B cell (primary cell): ENCODE results near the gene TMEM271.

Experiments used
- EZH2 ChIP-seq: IDR thresholded peaks from 2 replicates; pipeline ENCODE4 v1.6.1; 2012; ENCODE audit warnings: borderline replicate concordance, low read depth, mild to moderate bottlenecking, moderate library complexity, low read length; ENCODE audit not compliant: insufficient read depth, poor library complexity, severe bottlenecking
- TF ChIP-seq, protein P1 (sequence below): fragments of 200-600 bp; IDR thresholded peaks from one replicate; pipeline ENCODE4 v1.8.0; 2022; ENCODE audit warnings: antibody characterized with exemption, mild to moderate bottlenecking

DNA sequence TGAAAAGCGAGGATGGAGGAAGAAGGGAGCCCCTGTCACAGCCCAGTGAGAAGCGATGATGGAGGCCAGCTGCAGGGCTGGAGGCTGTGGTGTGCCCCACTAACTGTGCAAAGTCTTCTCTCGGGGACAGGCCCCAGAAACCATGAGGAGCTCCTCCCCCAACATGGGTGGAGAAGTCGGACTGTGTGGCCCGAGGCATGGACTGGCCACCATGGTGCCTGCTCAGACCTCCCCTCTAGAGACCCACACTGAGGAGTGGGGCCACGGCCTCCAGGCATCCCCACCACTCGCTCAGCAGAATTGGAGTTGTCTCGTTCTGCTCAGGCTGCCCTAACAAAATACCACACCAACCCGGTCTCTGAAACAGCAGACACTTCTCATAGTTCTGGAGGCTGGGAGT lies 37.0 kb upstream of the TMEM271 start:
- TF ChIP-seq, protein P1, sequence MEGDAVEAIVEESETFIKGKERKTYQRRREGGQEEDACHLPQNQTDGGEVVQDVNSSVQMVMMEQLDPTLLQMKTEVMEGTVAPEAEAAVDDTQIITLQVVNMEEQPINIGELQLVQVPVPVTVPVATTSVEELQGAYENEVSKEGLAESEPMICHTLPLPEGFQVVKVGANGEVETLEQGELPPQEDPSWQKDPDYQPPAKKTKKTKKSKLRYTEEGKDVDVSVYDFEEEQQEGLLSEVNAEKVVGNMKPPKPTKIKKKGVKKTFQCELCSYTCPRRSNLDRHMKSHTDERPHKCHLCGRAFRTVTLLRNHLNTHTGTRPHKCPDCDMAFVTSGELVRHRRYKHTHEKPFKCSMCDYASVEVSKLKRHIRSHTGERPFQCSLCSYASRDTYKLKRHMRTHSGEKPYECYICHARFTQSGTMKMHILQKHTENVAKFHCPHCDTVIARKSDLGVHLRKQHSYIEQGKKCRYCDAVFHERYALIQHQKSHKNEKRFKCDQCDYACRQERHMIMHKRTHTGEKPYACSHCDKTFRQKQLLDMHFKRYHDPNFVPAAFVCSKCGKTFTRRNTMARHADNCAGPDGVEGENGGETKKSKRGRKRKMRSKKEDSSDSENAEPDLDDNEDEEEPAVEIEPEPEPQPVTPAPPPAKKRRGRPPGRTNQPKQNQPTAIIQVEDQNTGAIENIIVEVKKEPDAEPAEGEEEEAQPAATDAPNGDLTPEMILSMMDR, result no peak
- TF ChIP-seq EZH2, result no peak
